Thyroid gland (tissue), 4 donors: ENCODE measurements around the gene XDH.

Experiments used
- CTCF ChIP-seq, 6 experiments: fragments of 200-600 bp in 3 of 6; fragments of 450-650 bp in 3 of 6; sonication (generic) in 3 of 6; IDR thresholded peaks; one replicate each; pipeline ENCODE4 v1.5.1; 2016 to 2019; ENCODE audit warnings: antibody characterized with exemption in 6 of 6, mild to moderate bottlenecking in 2 of 6, inconsistent platforms in 1 of 6, moderate library complexity in 1 of 6
- POLR2A ChIP-seq, 2 donors: fragments of 450-650 bp; IDR thresholded peaks; one replicate each; pipeline ENCODE4 v1.6.1; 2017; ENCODE audit warnings: antibody characterized with exemption in 2 of 2, mild to moderate bottlenecking in 2 of 2, moderate library complexity in 1 of 2

- TF ChIP-seq CTCF (IDR thresholded peaks at IDR 0.05) (no peak), POLR2A (IDR thresholded peaks at IDR 0.05) (no peak)
Observed at GRCh38 chr2:31312898-31313297, 101.6 kb downstream of the XDH start.
